Ovary (tissue), 3 donors: ENCODE data around the gene TMEM62.
"Not testable (repeated sequence)": the region's sequence is repeated elsewhere in the genome, so short reads cannot be mapped to it uniquely, and the experiment has no call there.

ENCODE experiments used
- CTCF ChIP-seq, 3 donors: fragments of 450-650 bp in 2 of 3; fragments of 200-600 bp in 1 of 3; IDR thresholded peaks; one replicate each; pipeline versions ENCODE4 v1.5.1 to v1.8.0; 2016 to 2022; ENCODE audit warnings: antibody characterized with exemption in 3 of 3, mild to moderate bottlenecking in 1 of 3
- EP300 ChIP-seq: sonication (generic); formaldehyde crosslinking; IDR thresholded peaks from one replicate; pipeline ENCODE4 v1.6.1; 2017; ENCODE audit warnings: antibody characterized with exemption
- POLR2A ChIP-seq: fragments of 450-650 bp; IDR thresholded peaks from one replicate; pipeline ENCODE4 v1.6.1; 2017; ENCODE audit warnings: antibody characterized with exemption, mild to moderate bottlenecking, moderate library complexity
- donor health status: DM: no; HTN: no; CAD: no.

- TF ChIP-seq CTCF (IDR thresholded peaks at IDR 0.05); POLR2A; EP300: not testable (repeated sequence)
These were observed 33.9 kb downstream of the TMEM62 start for GRCh38 chr15:43167261-43167660.
